ENCODE results near the gene ARHGEF17.
A peak's percentile ranks its signal among the peaks of the same experiment; 100 is the strongest.

ARHGEF17 gene

DNA sequence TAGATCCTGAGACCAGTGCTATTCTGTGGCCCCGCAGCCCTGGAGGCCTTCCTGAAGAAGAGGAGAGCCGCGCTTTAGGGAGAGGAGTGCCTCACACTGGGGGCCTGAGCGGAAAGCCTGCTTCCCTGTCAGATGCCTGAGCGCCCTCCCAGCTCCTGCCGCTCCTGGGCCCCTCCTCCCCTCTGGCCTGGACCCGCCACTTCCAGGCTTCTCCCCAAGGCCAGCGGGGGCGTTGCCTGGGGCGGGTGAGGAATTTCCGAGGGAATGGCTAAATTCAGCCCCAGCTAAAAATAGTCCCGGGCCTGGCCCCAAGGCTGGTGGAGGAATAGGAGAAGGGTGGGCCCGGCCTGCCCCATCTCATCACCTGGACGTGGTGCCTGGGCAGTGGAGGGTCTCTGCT is 15.4 kb downstream of the ARHGEF17 start:
- peaks cover 83% of the 10 kb centered on the region for H3K4me1 Mint-ChIP-seq
- no peak for ATAC-seq
- no peak overlapping the region for H3K4me3 Mint-ChIP-seq
- no peaks in the 10 kb centered on the region for H3K27me3 Mint-ChIP-seq
- no peaks in the 10 kb centered on the region for H3K9me3 Mint-ChIP-seq
- H3K27ac Mint-ChIP-seq: peak overlapping the region; percentile 95
- H3K36me3 Mint-ChIP-seq: peaks cover 50% of the 10 kb centered on the region

DNA sequence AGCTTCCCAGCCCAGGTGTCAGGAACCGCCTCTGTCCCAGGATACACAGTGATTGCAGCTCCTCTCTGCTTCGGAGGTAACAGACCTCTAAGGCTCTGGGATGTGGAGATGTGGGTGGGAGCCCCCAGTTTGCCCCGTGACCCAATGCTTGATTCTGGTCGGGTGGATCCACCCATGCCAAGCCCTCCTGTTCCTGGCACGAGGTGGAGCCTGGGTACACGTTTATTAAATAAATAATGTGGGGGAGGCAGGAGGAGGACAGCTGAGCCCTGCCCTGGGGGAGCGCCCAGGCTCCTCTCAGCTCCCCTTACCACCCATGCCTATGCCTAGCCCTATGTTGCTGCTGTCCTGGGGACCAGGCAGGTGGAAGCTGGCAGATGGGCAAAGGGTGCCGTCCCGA is 16.0 kb downstream of the ARHGEF17 start:
- no peaks in the 10 kb centered on the region for H3K9me3 Mint-ChIP-seq
- H3K36me3 Mint-ChIP-seq: peaks cover 50% of the 10 kb centered on the region
- no peaks in the 10 kb centered on the region for H3K27me3 Mint-ChIP-seq
- peaks cover 89% of the 10 kb centered on the region for H3K4me1 Mint-ChIP-seq
- no peak for ATAC-seq
- peak overlapping the region; percentile 95 for H3K27ac Mint-ChIP-seq
- H3K4me3 Mint-ChIP-seq: no peak overlapping the region

DNA sequence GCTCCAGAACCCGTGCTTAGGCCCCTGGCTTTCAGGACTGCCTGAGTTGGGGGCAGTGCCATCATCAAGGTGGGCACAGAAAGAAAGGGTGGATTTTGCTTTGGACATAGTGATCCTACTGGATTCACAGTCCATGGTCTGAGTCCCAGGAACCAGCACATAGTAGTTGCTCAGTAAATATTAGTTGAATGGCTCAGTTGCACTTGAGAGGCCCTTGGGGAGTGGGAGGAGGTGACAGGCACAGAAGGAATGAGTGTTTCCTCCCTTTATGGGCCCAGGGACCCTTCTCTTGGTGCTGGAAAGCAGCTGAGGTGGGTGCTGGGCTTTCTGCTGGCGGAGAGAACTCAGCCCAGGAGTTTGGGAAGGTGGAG is 16.6 kb downstream of the ARHGEF17 start:
- no peaks in the 10 kb centered on the region for H3K9me3 Mint-ChIP-seq
- no peak for ATAC-seq
- H3K27ac Mint-ChIP-seq: peak overlapping the region; percentile 95
- peaks cover 84% of the 10 kb centered on the region for H3K4me1 Mint-ChIP-seq
- no peaks in the 10 kb centered on the region for H3K27me3 Mint-ChIP-seq
- H3K36me3 Mint-ChIP-seq: peaks cover 45% of the 10 kb centered on the region
- peak overlapping the region; percentile 25 for H3K4me3 Mint-ChIP-seq

DNA sequence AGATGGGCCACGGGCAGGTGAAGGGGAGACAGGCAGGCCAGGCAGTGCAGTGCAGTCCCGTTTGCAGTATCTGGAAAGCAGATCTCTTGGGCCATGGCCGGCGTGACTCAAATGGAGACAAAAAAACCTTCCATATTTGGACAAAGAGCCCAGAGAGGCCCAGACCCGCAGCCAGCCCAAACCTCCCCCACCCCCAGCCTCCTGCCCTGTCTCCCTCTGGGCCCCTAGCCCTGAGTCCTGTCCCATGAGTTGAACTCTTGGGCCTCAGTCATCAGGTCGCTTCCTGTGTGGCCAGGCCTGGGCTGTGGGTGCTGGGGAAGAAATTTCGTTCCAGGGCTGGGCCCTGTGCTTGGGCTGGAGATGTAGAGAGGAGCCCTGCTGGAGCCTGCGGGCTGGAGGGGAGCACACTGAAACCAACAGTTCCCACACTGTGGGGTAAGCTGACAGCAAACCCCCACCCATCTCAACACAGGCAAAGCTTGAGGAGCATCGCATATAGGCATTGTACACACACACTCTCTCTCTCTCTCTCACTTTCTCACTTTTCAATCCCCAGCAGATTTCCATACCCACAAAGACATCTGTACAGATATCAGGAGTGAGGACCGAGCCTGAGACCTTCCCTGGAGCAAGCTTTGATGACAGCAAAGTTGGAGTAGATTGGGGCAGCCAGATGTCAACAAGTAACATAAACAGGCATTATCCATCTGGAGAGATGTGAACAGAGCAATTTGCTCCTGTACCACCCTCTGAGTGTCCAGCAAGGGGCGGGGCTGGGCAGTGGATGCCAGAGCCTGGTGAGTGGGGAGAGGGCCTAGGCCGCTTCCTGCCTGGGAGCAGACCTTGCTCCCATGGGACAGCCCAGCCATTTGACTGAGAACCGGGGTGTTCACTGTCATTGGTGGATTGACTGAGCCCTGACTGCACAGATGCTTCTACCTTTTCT is 17.2 kb downstream of the ARHGEF17 start:
- peak; percentile 73 for ATAC-seq
- H3K27me3 Mint-ChIP-seq: no peaks in the 10 kb centered on the region
- peak overlapping the region; percentile 25 for H3K4me3 Mint-ChIP-seq
- H3K4me1 Mint-ChIP-seq: peaks cover 85% of the 10 kb centered on the region
- peak overlapping the region; percentile 95 for H3K27ac Mint-ChIP-seq
- H3K9me3 Mint-ChIP-seq: no peaks in the 10 kb centered on the region
- H3K36me3 Mint-ChIP-seq: peaks cover 44% of the 10 kb centered on the region

DNA sequence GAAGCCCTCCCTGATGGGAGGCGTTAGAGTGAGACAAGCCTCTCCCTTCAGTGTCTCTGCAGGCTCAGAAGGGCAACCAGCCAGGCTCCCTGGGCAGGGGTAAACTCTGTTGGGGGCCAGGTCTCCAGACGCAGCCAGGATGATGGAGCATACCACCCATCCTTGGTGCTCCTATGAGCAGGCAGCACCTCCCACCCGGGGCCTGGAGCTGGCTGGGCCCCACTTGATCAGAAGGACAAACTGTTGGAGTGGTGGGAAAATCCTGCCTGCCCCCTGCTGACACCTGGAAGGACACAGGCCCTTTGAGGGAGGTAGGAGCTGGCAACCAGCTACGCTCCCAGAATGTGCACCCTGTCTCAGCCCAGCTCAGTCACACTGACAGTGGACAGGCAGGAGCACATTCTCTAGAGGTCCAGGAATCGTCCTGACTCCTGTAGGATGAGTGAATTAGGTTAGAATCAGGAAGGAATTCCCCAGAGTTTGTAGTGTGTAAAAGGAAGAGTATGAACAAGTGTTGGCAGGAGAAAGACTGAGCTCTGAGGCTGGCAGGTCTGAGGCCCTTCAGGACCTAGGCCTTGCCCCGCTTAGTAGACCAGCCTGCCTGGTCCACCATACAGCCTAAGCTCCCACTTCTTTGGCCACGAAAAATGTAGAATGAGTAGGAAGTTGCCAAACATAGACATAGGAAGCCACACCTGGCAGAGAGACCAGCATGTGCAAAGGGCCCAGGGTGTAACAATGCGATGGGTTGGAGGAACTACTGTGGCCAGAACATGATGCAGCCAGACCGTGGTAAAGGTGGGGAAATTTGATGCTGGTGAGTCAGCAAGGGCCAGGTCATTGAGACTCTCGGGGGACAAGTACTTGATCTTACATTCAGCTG is 19.1 kb downstream of the ARHGEF17 start:
- H3K4me3 Mint-ChIP-seq: no peak overlapping the region
- H3K27me3 Mint-ChIP-seq: no peaks in the 10 kb centered on the region
- peaks cover 74% of the 10 kb centered on the region for H3K4me1 Mint-ChIP-seq
- H3K9me3 Mint-ChIP-seq: no peaks in the 10 kb centered on the region
- peak overlapping the region; percentile 95 for H3K27ac Mint-ChIP-seq
- peaks cover 36% of the 10 kb centered on the region for H3K36me3 Mint-ChIP-seq
- ATAC-seq: peak; percentile 86

DNA sequence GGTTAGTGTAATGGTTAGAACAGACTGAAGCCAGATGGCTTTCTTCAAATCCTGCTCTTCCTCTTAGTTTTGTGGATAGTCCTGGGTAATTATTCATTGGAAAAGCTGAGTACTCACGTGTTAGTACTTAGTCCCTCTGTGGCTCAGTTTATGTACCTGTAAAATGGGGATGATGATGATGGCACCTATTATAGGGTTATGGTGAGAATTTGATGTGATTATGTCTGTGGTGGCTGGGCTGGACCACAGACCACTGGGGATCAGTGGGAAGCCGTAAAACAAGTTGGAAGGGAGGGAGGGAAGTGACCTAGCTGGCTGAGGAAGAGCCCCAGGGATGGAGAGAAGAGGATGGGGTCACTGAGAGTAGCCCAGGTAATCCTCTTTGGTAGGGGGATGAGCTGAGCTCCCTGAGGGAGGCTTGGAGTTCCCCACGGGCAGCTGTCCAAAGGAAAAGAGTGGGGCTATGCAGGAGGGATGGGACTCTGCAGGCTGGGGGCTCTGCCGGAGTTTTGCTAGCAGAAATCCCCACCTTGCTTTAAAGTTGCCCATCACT is 19.8 kb downstream of the ARHGEF17 start:
- H3K27me3 Mint-ChIP-seq: no peaks in the 10 kb centered on the region
- H3K27ac Mint-ChIP-seq: peak overlapping the region; percentile 95
- ATAC-seq: no peak
- no peaks in the 10 kb centered on the region for H3K9me3 Mint-ChIP-seq
- peaks cover 67% of the 10 kb centered on the region for H3K4me1 Mint-ChIP-seq
- H3K36me3 Mint-ChIP-seq: peaks cover 33% of the 10 kb centered on the region
- peak overlapping the region; percentile 5 for H3K4me3 Mint-ChIP-seq

DNA sequence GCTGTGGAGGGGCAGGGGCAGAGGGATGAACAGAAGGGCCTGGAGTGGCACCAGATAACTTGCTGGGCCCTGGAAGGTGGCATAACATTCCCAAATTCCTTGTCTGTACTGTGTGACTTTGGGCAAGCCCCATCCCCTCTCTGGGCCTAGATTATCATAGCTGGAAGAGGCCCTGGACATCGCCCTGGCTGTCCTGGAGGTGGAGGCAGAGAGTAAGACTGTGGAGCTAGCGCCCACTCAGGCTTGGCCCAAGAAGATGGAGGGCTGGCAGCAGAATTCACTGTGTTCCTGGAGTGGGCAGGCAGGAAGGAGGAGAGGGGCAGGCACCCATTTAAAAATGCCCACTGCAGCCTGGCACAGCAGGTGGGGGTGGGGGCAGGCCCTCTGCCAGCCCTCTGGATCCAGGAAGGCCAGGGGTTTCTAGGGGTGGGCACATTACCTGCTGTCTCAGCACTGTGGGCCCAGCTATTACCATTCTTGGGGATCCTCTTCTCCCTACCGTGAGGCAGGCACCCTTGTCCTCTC is 22.6 kb downstream of the ARHGEF17 start:
- no peaks in the 10 kb centered on the region for H3K27me3 Mint-ChIP-seq
- no peak overlapping the region for H3K4me3 Mint-ChIP-seq
- no peaks in the 10 kb centered on the region for H3K9me3 Mint-ChIP-seq
- peak overlapping the region; percentile 71 for H3K27ac Mint-ChIP-seq
- H3K4me1 Mint-ChIP-seq: peaks cover 61% of the 10 kb centered on the region
- ATAC-seq: no peak
- peaks cover 27% of the 10 kb centered on the region for H3K36me3 Mint-ChIP-seq

DNA sequence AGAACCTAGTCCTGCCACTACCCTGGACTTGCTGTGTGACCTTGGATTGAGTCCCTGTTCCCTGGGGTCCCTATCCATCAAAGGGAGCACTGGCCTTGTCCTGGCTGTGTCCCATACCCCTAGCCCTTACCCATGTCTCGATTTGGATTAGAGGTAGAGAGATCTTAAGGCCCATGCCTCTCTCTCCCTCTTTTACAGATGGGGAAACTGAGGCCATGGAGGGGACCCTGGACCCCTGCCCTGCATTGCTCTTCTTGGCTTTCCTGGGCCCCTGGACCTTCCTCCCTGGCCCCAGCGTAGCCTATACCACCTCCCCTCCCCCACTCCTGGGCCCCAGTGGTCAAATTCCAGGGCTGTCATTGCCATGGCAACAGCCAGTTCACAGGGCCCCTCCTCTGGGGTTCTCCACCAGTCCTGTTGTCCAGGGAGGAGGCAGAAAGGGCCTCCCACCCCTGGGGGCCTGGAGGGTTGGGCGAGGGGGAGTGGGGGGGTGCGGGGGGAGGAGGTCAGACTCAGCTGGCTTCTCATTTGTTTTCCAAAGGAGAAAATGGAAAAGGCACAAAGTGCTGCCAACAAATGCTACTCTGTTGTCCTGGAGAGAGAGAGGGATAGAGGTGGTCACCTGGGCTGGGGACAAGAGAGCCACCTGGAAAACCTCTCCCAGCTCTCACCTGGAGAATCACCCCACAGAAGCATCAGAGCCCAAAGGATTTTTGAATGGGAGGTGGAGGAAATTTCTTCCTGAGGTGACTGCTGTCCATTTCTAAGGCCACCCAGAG is 23.3 kb downstream of the ARHGEF17 start:
- peak overlapping the region; percentile 71 for H3K27ac Mint-ChIP-seq
- peaks cover 54% of the 10 kb centered on the region for H3K4me1 Mint-ChIP-seq
- peaks cover 20% of the 10 kb centered on the region for H3K36me3 Mint-ChIP-seq
- no peak overlapping the region for H3K4me3 Mint-ChIP-seq
- peaks cover 5% of the 10 kb centered on the region for H3K27me3 Mint-ChIP-seq
- ATAC-seq: no peak
- H3K9me3 Mint-ChIP-seq: no peaks in the 10 kb centered on the region

DNA sequence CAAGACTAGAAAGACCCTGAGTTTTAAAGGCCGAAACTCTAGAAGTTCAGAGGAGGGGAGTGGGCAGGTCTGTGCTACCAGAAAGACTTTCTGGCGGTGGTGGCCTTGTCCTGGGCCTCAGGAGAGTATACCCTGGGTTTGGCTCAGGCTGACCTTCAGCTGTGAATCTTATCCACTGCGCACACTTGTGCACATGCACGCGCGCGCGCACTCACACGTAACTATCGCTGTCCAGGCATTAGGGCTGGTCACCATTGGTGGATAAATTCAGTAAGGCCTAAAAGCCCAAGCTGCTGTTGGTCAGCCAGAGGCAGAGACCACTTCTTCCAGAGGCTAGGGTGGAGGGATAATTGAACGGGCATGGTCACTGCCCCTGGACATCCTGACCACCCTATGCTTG is 25.1 kb downstream of the ARHGEF17 start:
- peaks cover 10% of the 10 kb centered on the region for H3K27me3 Mint-ChIP-seq
- H3K9me3 Mint-ChIP-seq: no peaks in the 10 kb centered on the region
- H3K36me3 Mint-ChIP-seq: peaks cover 14% of the 10 kb centered on the region
- H3K4me3 Mint-ChIP-seq: no peak overlapping the region
- ATAC-seq: no peak
- no peak overlapping the region for H3K27ac Mint-ChIP-seq
- H3K4me1 Mint-ChIP-seq: peaks cover 40% of the 10 kb centered on the region

DNA sequence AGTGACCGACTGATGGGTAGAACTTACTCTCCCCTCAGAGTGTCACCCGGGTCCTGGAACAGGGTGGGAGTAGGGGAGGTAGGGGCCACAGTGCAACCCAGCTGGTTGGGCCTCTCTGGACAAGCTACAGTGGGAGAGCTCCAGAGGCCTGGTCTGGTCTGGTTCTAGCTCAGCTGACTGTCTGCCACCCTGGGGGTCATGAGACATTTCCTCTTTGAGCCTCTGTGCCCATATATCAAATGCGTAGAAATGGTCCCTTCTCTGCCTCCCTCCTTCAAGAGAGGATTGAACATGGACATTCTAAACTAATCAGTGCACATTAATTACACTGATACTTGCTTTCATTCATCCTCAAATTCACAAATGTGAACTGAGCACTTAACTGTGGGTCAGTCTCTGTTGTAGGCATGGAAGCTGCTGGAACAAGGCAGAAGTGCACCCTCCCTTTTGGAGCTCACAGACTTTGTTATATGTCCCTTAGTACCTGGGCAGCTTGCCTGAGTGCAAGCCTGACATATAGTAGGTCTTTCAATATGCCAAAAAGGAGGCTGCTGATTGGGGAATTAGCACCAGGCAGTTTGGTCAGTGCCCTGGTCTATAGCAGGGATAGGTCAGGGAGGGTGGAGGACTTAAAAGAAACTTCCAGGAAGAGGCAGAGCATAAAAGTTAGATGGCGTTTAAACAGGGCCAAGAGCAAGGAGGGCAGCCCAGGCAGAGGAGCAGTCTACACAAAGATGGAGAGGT is 25.7 kb downstream of the ARHGEF17 start:
- no peaks in the 10 kb centered on the region for H3K9me3 Mint-ChIP-seq
- H3K4me1 Mint-ChIP-seq: peaks cover 40% of the 10 kb centered on the region
- peak overlapping the region; percentile 7 for H3K27ac Mint-ChIP-seq
- no peak for ATAC-seq
- peaks cover 10% of the 10 kb centered on the region for H3K27me3 Mint-ChIP-seq
- H3K4me3 Mint-ChIP-seq: no peak overlapping the region
- H3K36me3 Mint-ChIP-seq: peaks cover 9% of the 10 kb centered on the region

DNA sequence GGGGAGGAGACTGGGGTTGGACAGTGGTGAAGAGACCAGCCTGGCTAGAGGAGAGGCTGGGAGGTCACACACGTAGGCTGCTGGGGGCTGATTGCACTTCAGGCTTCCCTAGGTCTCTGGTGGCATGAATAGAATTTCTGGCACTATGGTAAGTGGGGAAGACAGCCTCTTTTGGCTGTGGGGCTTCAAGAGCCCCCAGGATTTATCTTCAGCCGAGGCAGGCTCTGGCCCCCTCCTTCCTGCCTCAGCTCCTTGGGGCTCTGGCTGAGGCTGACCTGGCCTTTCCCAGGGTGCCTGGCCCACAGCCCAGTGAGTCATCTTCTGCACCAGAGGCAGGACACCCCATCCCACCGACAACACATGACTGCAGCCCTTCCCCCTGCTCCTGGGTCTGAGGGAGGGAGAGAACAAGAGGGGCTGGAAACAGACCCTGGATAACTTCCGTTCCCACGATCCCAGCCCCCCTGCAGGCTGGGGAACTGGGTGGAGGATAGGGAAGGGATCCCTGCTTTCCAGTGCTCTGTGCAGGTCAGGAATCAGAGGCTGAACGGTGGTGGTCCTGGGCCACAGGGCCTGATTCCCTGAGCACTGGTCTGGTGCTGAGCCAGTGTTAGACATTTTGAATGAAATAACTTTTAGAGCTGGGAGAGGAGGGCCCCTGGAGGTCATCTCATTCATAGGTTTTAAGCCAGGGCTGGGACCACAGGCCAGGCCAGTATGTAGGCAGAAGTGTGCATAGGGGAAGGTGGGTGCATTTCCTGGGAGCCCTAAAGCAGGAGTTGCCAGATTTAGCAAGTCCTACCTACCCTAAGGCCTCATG is 26.5 kb downstream of the ARHGEF17 start:
- Mint-ChIP-seq H3K27me3 (peaks cover 10% of the 10 kb centered on the region), H3K4me3 (no peak overlapping the region), H3K9me3 (no peaks in the 10 kb centered on the region), H3K36me3 (peaks cover 6% of the 10 kb centered on the region), H3K4me1 (peaks cover 38% of the 10 kb centered on the region), H3K27ac (peak overlapping the region; percentile 7)
- peak; percentile 55 for ATAC-seq

DNA sequence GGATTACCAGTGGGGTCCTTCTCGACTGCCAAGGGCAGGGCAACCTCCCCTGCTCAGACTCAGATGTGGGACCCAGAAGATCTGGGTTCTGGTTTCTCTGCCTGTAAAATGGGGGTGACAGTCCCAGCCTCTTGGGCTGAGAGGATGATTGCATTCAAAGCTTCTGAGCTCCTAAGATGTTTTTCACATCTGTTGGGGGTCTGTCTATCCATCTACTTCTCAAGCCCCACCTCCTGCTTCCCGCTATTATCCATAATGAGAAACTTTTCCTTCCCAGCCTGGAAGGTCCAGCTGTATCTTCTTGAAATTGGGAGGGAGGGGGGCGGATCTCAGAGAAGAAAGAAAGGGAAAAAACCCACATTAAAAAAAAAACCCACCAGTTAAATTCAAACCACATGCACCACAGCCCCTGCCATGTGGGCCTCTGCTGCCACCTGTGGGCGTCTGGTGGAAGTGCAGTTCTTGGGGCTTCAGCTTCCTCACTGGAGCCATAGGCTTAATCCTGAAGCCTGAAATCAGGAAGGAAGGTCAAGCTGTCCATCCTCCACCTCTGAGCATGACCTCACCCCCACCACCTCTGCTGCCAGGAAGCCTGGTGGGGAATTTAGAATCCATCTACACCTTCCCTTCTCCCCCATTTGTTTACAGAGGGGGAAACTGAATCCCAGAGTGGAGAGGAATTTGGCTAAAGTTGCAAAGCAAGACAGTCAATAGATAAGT is 27.3 kb downstream of the ARHGEF17 start:
- peaks cover 10% of the 10 kb centered on the region for H3K27me3 Mint-ChIP-seq
- peak; percentile 62 for ATAC-seq
- H3K36me3 Mint-ChIP-seq: peaks cover 2% of the 10 kb centered on the region
- H3K27ac Mint-ChIP-seq: no peak overlapping the region
- H3K4me1 Mint-ChIP-seq: peaks cover 31% of the 10 kb centered on the region
- no peak overlapping the region for H3K4me3 Mint-ChIP-seq
- H3K9me3 Mint-ChIP-seq: no peaks in the 10 kb centered on the region

DNA sequence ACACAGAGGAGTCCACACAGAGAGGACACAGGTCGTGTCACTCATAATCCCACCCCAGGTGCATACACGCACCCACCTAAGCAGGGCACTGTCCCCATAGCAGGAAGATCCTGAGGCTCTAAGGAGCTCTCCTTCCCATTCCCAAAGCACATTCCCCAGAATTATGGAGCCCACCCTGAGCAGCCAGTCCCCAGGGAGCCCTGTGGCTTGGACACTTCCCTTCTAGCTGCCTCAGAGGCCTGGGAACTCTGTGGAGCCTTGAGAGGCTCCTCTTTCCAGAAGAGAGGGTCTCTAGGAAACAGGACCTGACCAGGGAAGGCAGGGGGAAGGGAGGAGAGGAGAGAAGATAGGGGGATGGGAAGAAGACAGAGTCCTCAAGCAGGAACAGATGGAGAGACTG is 29.8 kb downstream of the ARHGEF17 start:
- Mint-ChIP-seq H3K4me1 (peaks cover 28% of the 10 kb centered on the region), H3K36me3 (peaks cover 6% of the 10 kb centered on the region), H3K27me3 (peaks cover 10% of the 10 kb centered on the region), H3K9me3 (no peaks in the 10 kb centered on the region), H3K27ac (no peak overlapping the region), H3K4me3 (no peak overlapping the region)
- ATAC-seq: no peak
